ENCODE data around the gene CHID1.

DNA sequence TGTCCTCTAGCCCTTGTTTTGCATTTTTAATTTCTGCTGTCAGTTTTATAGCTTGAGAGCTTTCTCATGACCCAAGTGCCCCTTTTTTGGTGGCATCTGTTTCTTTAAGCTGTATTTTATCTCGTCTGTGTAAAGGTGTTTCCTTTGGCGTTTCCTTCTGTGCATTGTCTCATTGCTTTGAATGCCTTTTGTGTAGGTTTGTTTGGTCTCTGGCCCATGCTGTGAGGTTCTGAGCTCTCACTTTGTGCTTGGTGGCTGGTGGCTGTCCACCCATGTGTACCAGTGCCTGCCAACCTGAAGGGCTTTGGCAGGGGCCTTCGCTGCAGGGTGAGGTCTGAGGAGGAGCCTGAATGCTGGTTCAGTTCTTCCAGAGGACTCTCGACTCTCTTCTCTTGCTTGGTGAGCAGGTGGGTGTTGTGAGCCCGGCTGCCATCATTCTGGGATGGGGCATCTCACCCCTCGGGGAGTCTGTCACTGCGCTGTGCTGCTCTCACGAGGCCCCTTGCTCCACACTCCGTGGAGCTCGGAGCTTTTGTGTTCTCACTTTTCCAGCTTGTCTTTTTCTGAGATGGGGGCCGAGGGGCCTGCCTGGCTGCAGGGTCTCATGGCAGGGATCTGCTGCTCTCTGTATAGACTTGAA is 30.0 kb upstream of the CHID1 start:
- TF ChIP-seq, protein P1, sequence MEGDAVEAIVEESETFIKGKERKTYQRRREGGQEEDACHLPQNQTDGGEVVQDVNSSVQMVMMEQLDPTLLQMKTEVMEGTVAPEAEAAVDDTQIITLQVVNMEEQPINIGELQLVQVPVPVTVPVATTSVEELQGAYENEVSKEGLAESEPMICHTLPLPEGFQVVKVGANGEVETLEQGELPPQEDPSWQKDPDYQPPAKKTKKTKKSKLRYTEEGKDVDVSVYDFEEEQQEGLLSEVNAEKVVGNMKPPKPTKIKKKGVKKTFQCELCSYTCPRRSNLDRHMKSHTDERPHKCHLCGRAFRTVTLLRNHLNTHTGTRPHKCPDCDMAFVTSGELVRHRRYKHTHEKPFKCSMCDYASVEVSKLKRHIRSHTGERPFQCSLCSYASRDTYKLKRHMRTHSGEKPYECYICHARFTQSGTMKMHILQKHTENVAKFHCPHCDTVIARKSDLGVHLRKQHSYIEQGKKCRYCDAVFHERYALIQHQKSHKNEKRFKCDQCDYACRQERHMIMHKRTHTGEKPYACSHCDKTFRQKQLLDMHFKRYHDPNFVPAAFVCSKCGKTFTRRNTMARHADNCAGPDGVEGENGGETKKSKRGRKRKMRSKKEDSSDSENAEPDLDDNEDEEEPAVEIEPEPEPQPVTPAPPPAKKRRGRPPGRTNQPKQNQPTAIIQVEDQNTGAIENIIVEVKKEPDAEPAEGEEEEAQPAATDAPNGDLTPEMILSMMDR (IDR thresholded peaks at IDR 0.05) = no peak
- no peak for TF ChIP-seq POLR2A (IDR thresholded peaks at IDR 0.05)
